Measurements from ENCODE around the gene DOK6.

DOK6 gene

GRCh38 chr18:69557282-69557681 lies 156.6 kb downstream of the DOK6 start:
- TF ChIP-seq POLR2AphosphoS5 (IDR thresholded peaks at IDR 0.05; ENCODE audit: low read depth, low read length) (no peak), SIN3A (IDR thresholded peaks at IDR 0.05; ENCODE audit: borderline replicate concordance, insufficient read depth, low read length) (no peak), REST (IDR thresholded peaks at IDR 0.05; ENCODE audit: insufficient read depth in 1 of 2, low read depth in 2 of 2, low read length in 2 of 2) (no peak), TAF1 (IDR thresholded peaks at IDR 0.05; ENCODE audit: borderline replicate concordance, insufficient read depth, low read length) (no peak), FOXP2 (optimal IDR thresholded peaks at IDR 0.05; ENCODE audit: borderline replicate concordance, extremely low read depth, extremely low read length, insufficient read depth) (no peak)

- no peak for TF ChIP-seq FOXP2 (optimal IDR thresholded peaks at IDR 0.05; ENCODE audit: borderline replicate concordance, extremely low read depth, extremely low read length, insufficient read depth)
- no peak for TF ChIP-seq REST (IDR thresholded peaks at IDR 0.05; ENCODE audit: insufficient read depth in 1 of 2, low read depth in 2 of 2, low read length in 2 of 2)
- no peak for TF ChIP-seq SIN3A (IDR thresholded peaks at IDR 0.05; ENCODE audit: borderline replicate concordance, insufficient read depth, low read length)
- no peak for TF ChIP-seq TAF1 (IDR thresholded peaks at IDR 0.05; ENCODE audit: borderline replicate concordance, insufficient read depth, low read length)
- TF ChIP-seq POLR2AphosphoS5 (IDR thresholded peaks at IDR 0.05; ENCODE audit: low read depth, low read length), result no peak
Measured at GRCh38 chr18:69558052-69558451, 157.4 kb downstream of the DOK6 start.

- TF ChIP-seq REST (IDR thresholded peaks at IDR 0.05; ENCODE audit: insufficient read depth in 1 of 2, low read depth in 2 of 2, low read length in 2 of 2), result no peak
- no peak for TF ChIP-seq TAF1 (IDR thresholded peaks at IDR 0.05; ENCODE audit: borderline replicate concordance, insufficient read depth, low read length)
- no peak for TF ChIP-seq FOXP2 (optimal IDR thresholded peaks at IDR 0.05; ENCODE audit: borderline replicate concordance, extremely low read depth, extremely low read length, insufficient read depth)
- no peak for TF ChIP-seq SIN3A (IDR thresholded peaks at IDR 0.05; ENCODE audit: borderline replicate concordance, insufficient read depth, low read length)
- no peak for TF ChIP-seq POLR2AphosphoS5 (IDR thresholded peaks at IDR 0.05; ENCODE audit: low read depth, low read length)
Measured at GRCh38 chr18:69559604-69560003, 158.9 kb downstream of the DOK6 start.

DNA sequence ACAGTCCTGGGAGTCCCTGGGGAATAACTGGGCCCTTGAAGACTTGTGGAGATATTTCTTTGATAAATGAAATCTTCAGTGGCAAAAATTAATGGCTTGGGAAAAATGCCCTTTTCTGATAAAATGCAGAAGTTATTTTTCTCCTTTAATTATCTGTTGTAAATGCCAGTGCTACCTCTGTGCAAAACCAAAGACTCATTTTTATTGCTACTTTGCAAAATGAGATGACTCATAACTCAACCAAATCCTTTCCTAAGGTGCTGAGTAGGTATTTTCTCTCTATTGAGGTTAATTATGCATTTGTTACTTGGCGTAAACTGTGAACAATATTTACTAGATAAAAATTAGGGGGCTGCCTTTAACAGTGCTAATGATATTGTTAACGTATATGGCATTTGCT lies 163.9 kb downstream of the DOK6 start:
- TF ChIP-seq FOXP2 (optimal IDR thresholded peaks at IDR 0.05; ENCODE audit: borderline replicate concordance, extremely low read depth, extremely low read length, insufficient read depth) (no peak), POLR2AphosphoS5 (IDR thresholded peaks at IDR 0.05; ENCODE audit: low read depth, low read length) (no peak), REST (IDR thresholded peaks at IDR 0.05; ENCODE audit: insufficient read depth in 1 of 2, low read depth in 2 of 2, low read length in 2 of 2) (no peak), SIN3A (IDR thresholded peaks at IDR 0.05; ENCODE audit: borderline replicate concordance, insufficient read depth, low read length) (no peak), TAF1 (IDR thresholded peaks at IDR 0.05; ENCODE audit: borderline replicate concordance, insufficient read depth, low read length) (no peak)

All from PFSK-1 (cell line).